Activated T-helper 1 cell treated with anti-CD3 and anti-CD28 coated beads, Interleukin-12 subunit alpha, Interleukin-12 subunit beta, Interleukin-2, Interleukin-4 antibody, amounts not matched to agents 30 ng/mL and 10 ng/mL and 1 ng/mL, durations not matched to agents 14 hours and 24 hours and 36 hours (primary cell): Measurements from ENCODE around the gene ARHGAP15. TPM values are rescaled to one million over a fixed set of nuclear protein-coding genes. Genes with fewer than 3 reads are reported as not detected.

ENCODE experiments used
- DNase-seq: peaks from one replicate; pipeline ENCODE4 v3.0.0; 2021; ENCODE audit warnings: low spot score
- H3K27ac Mint-ChIP-seq: one replicate; pipeline ENCODE4 v1.8.0; 2021; ENCODE audit warnings: mild to moderate bottlenecking, mixed read lengths
- H3K27me3 Mint-ChIP-seq: one replicate; pipeline ENCODE4 v1.8.0; 2022; ENCODE audit warnings: mild to moderate bottlenecking, moderate library complexity, mixed read lengths; ENCODE audit not compliant: insufficient read depth
- H3K36me3 Mint-ChIP-seq: one replicate; pipeline ENCODE4 v1.8.0; 2021; ENCODE audit warnings: low read depth, mixed read lengths
- H3K4me1 Mint-ChIP-seq: one replicate; pipeline ENCODE4 v1.8.0; 2021; ENCODE audit warnings: low read depth, mixed read lengths
- H3K4me3 Mint-ChIP-seq: one replicate; pipeline ENCODE4 v1.8.0; 2021; ENCODE audit warnings: mild to moderate bottlenecking, moderate library complexity, mixed read lengths
- H3K9me3 Mint-ChIP-seq: one replicate; pipeline ENCODE4 v1.8.0; 2021; ENCODE audit warnings: mixed read lengths
- intact Hi-C: fragments of 100-400 bp; cut with micrococcal nuclease; formaldehyde crosslinking; loops from one replicate; pipeline ENCODE4 v1.15.1; 2024
- total RNA-seq: library from RNA; stranded (reverse); gene quantifications from 2 replicates; pipeline ENCODE4 v1.2.3, GENCODE V29; 2022

The ARHGAP15 gene
- total RNA-seq, 1 donor from 2014 or later = 65.3 TPM

GRCh38 chr2:143680885-143681405, 551.7 kb downstream of the ARHGAP15 start:
- Mint-ChIP-seq H3K4me3 (no peak overlapping the region), H3K27ac (no peak overlapping the region), H3K27me3 (no peaks in the 10 kb centered on the region), H3K36me3 (peaks cover 17% of the 10 kb centered on the region), H3K9me3 (no peaks in the 10 kb centered on the region), H3K4me1 (no peaks in the 10 kb centered on the region)
- intact Hi-C loops = no loop called here
- DNase-seq = no peak

- Mint-ChIP-seq H3K4me1 (no peaks in the 10 kb centered on the region), H3K4me3 (no peak overlapping the region), H3K36me3 (peaks cover 8% of the 10 kb centered on the region), H3K27me3 (no peaks in the 10 kb centered on the region), H3K27ac (no peak overlapping the region), H3K9me3 (no peaks in the 10 kb centered on the region)
- intact Hi-C loops = no loop called here
- DNase-seq = no peak
Measured at GRCh38 chr2:143682436-143683055, 553.3 kb downstream of the ARHGAP15 start.

GRCh38 chr2:143683977-143684376, 554.8 kb downstream of the ARHGAP15 start:
- intact Hi-C loops = no loop called here
- Mint-ChIP-seq H3K9me3 (no peaks in the 10 kb centered on the region), H3K27me3 (no peaks in the 10 kb centered on the region), H3K36me3 (peaks cover 6% of the 10 kb centered on the region), H3K4me3 (no peak overlapping the region), H3K4me1 (no peaks in the 10 kb centered on the region), H3K27ac (no peak overlapping the region)
- DNase-seq = no peak

GRCh38 chr2:143684551-143685320, 555.5 kb downstream of the ARHGAP15 start:
- no peaks in the 10 kb centered on the region for H3K4me1 Mint-ChIP-seq

GRCh38 chr2:143685421-143686078, 556.3 kb downstream of the ARHGAP15 start:
- Mint-ChIP-seq H3K36me3 (peaks cover 6% of the 10 kb centered on the region), H3K4me1 (no peaks in the 10 kb centered on the region), H3K9me3 (no peaks in the 10 kb centered on the region), H3K27me3 (no peaks in the 10 kb centered on the region), H3K27ac (no peak overlapping the region), H3K4me3 (no peak overlapping the region)
- DNase-seq = no peak
- intact Hi-C loops = no loop called here

More at GRCh38 chr2:143684551-143685320, 555.5 kb downstream of the ARHGAP15 start:
- no peak overlapping the region for H3K27ac Mint-ChIP-seq
- intact Hi-C loops = no loop called here
- no peak overlapping the region for H3K4me3 Mint-ChIP-seq
- H3K36me3 Mint-ChIP-seq = peaks cover 4% of the 10 kb centered on the region
- no peaks in the 10 kb centered on the region for H3K9me3 Mint-ChIP-seq
- DNase-seq = no peak
- no peaks in the 10 kb centered on the region for H3K27me3 Mint-ChIP-seq

- Mint-ChIP-seq H3K4me3 (no peak overlapping the region), H3K4me1 (no peaks in the 10 kb centered on the region), H3K9me3 (no peaks in the 10 kb centered on the region), H3K27me3 (no peaks in the 10 kb centered on the region), H3K27ac (no peak overlapping the region), H3K36me3 (peaks cover 6% of the 10 kb centered on the region)
- intact Hi-C loops = no loop called here
- no peak for DNase-seq
Measured at GRCh38 chr2:143686585-143687164, 557.5 kb downstream of the ARHGAP15 start.

- H3K27me3 Mint-ChIP-seq = no peaks in the 10 kb centered on the region
- no peak overlapping the region for H3K4me3 Mint-ChIP-seq
- no peaks in the 10 kb centered on the region for H3K4me1 Mint-ChIP-seq
- no peak for DNase-seq
- intact Hi-C loops = no loop called here
- peaks cover 8% of the 10 kb centered on the region for H3K36me3 Mint-ChIP-seq
- H3K9me3 Mint-ChIP-seq = no peaks in the 10 kb centered on the region
- H3K27ac Mint-ChIP-seq = no peak overlapping the region
Measured at GRCh38 chr2:143688248-143688647, 559.0 kb downstream of the ARHGAP15 start.

GRCh38 chr2:143688815-143689214, 559.6 kb downstream of the ARHGAP15 start:
- Mint-ChIP-seq H3K27ac (no peak overlapping the region), H3K4me1 (no peaks in the 10 kb centered on the region), H3K9me3 (no peaks in the 10 kb centered on the region), H3K36me3 (peaks cover 8% of the 10 kb centered on the region), H3K4me3 (no peak overlapping the region), H3K27me3 (no peaks in the 10 kb centered on the region)
- intact Hi-C loops = no loop called here
- DNase-seq = no peak

GRCh38 chr2:143689541-143689940, 560.3 kb downstream of the ARHGAP15 start:
- no peaks in the 10 kb centered on the region for H3K4me1 Mint-ChIP-seq
- DNase-seq = no peak
- intact Hi-C loops = no loop called here
- H3K9me3 Mint-ChIP-seq = no peaks in the 10 kb centered on the region
- H3K4me3 Mint-ChIP-seq = no peak overlapping the region
- no peaks in the 10 kb centered on the region for H3K27me3 Mint-ChIP-seq
- peaks cover 8% of the 10 kb centered on the region for H3K36me3 Mint-ChIP-seq
- no peak overlapping the region for H3K27ac Mint-ChIP-seq

GRCh38 chr2:143690235-143690634, 561.0 kb downstream of the ARHGAP15 start:
- Mint-ChIP-seq H3K4me1 (no peaks in the 10 kb centered on the region), H3K36me3 (peaks cover 8% of the 10 kb centered on the region), H3K27me3 (no peaks in the 10 kb centered on the region), H3K9me3 (no peaks in the 10 kb centered on the region), H3K27ac (no peak overlapping the region), H3K4me3 (no peak overlapping the region)
- no peak for DNase-seq
- intact Hi-C loops = no loop called here

- no peaks in the 10 kb centered on the region for H3K27me3 Mint-ChIP-seq
- H3K9me3 Mint-ChIP-seq = no peaks in the 10 kb centered on the region
- H3K27ac Mint-ChIP-seq = no peak overlapping the region
- intact Hi-C loops = no loop called here
- H3K4me3 Mint-ChIP-seq = no peak overlapping the region
- DNase-seq = no peak
- H3K36me3 Mint-ChIP-seq = peaks cover 12% of the 10 kb centered on the region
- H3K4me1 Mint-ChIP-seq = no peaks in the 10 kb centered on the region
Measured at GRCh38 chr2:143691121-143691520, 561.9 kb downstream of the ARHGAP15 start.

- no peaks in the 10 kb centered on the region for H3K9me3 Mint-ChIP-seq
- no peaks in the 10 kb centered on the region for H3K4me1 Mint-ChIP-seq
- no peaks in the 10 kb centered on the region for H3K27me3 Mint-ChIP-seq
- DNase-seq = no peak
- no peak overlapping the region for H3K4me3 Mint-ChIP-seq
- no peak overlapping the region for H3K27ac Mint-ChIP-seq
- peaks cover 12% of the 10 kb centered on the region for H3K36me3 Mint-ChIP-seq
- intact Hi-C loops = no loop called here
Measured at GRCh38 chr2:143692162-143692561, 562.9 kb downstream of the ARHGAP15 start.

- intact Hi-C loops = no loop called here
- no peak for DNase-seq
- H3K36me3 Mint-ChIP-seq = peaks cover 12% of the 10 kb centered on the region
- no peak overlapping the region for H3K4me3 Mint-ChIP-seq
- H3K4me1 Mint-ChIP-seq = peaks cover 7% of the 10 kb centered on the region
- no peaks in the 10 kb centered on the region for H3K9me3 Mint-ChIP-seq
- no peak overlapping the region for H3K27ac Mint-ChIP-seq
- H3K27me3 Mint-ChIP-seq = no peaks in the 10 kb centered on the region
Measured at GRCh38 chr2:143692967-143693366, 563.7 kb downstream of the ARHGAP15 start.
